ENCODE data around the gene DCBLD1.

Gene DCBLD1

GRCh38 chr6:117446861-117447260 lies 35.6 kb upstream of the DCBLD1 start:
- Histone ChIP-seq H3K9ac (no peak overlapping the region), H3K79me2 (no peaks in the 10 kb centered on the region), H2AFZ (no peak overlapping the region), H3K4me1 (no peaks in the 10 kb centered on the region), H3K27me3 (ENCODE audit: control insufficient read depth, insufficient read depth, low read length) (no peaks in the 10 kb centered on the region), H3K9me3 (ENCODE audit: control insufficient read depth, low read length) (no peaks in the 10 kb centered on the region), H3K27ac (no peak overlapping the region), H3K36me3 (ENCODE audit: control insufficient read depth, insufficient read depth, low read length) (no peaks in the 10 kb centered on the region), H3K4me3 (ENCODE audit: low read depth, low read length) (no peak overlapping the region), H3K4me2 (ENCODE audit: low read length) (no peak overlapping the region)
- no peak for TF ChIP-seq CTCF (IDR thresholded peaks at IDR 0.05)

GRCh38 chr6:117448011-117448410 lies 34.5 kb upstream of the DCBLD1 start:
- Histone ChIP-seq H3K27ac (no peak overlapping the region), H3K4me2 (ENCODE audit: low read length) (no peak overlapping the region), H2AFZ (no peak overlapping the region), H3K79me2 (no peaks in the 10 kb centered on the region), H3K9me3 (ENCODE audit: control insufficient read depth, low read length) (no peaks in the 10 kb centered on the region), H3K36me3 (ENCODE audit: control insufficient read depth, insufficient read depth, low read length) (no peaks in the 10 kb centered on the region), H3K4me3 (ENCODE audit: low read depth, low read length) (no peak overlapping the region), H3K9ac (no peak overlapping the region), H3K4me1 (no peaks in the 10 kb centered on the region), H3K27me3 (ENCODE audit: control insufficient read depth, insufficient read depth, low read length) (no peaks in the 10 kb centered on the region)
- TF ChIP-seq CTCF (IDR thresholded peaks at IDR 0.05), result no peak

- Histone ChIP-seq H3K27ac (no peak overlapping the region), H3K9me3 (ENCODE audit: control insufficient read depth, low read length) (no peaks in the 10 kb centered on the region), H3K9ac (no peak overlapping the region), H3K4me3 (ENCODE audit: low read depth, low read length) (no peak overlapping the region), H2AFZ (no peak overlapping the region), H3K4me2 (ENCODE audit: low read length) (no peak overlapping the region), H3K79me2 (no peaks in the 10 kb centered on the region), H3K36me3 (ENCODE audit: control insufficient read depth, insufficient read depth, low read length) (no peaks in the 10 kb centered on the region), H3K4me1 (no peaks in the 10 kb centered on the region), H3K27me3 (ENCODE audit: control insufficient read depth, insufficient read depth, low read length) (no peaks in the 10 kb centered on the region)
- no peak for TF ChIP-seq CTCF (IDR thresholded peaks at IDR 0.05)
These were observed 33.6 kb upstream of the DCBLD1 start for GRCh38 chr6:117448732-117449485.

- H3K9ac ChIP-seq, result no peak overlapping the region
- no peaks in the 10 kb centered on the region for H3K4me1 ChIP-seq
- peak; percentile 81 for TF ChIP-seq CTCF (IDR thresholded peaks at IDR 0.05)
- no peaks in the 10 kb centered on the region for H3K27me3 ChIP-seq (ENCODE audit: control insufficient read depth, insufficient read depth, low read length)
- H3K4me3 ChIP-seq (ENCODE audit: low read depth, low read length), result no peak overlapping the region
- no peak overlapping the region for H3K27ac ChIP-seq
- H2AFZ ChIP-seq, result no peak overlapping the region
- no peaks in the 10 kb centered on the region for H3K36me3 ChIP-seq (ENCODE audit: control insufficient read depth, insufficient read depth, low read length)
- H3K9me3 ChIP-seq (ENCODE audit: control insufficient read depth, low read length), result no peaks in the 10 kb centered on the region
- no peak overlapping the region for H3K4me2 ChIP-seq (ENCODE audit: low read length)
- H3K79me2 ChIP-seq, result no peaks in the 10 kb centered on the region
These were observed 32.7 kb upstream of the DCBLD1 start for GRCh38 chr6:117449549-117450439.
